Activated CD8-positive, alpha-beta memory T cell treated with anti-CD3 and anti-CD28 coated beads, Interleukin-2, amount 50 U/mL, for 24 hours (primary cell): ENCODE results near the gene KATNIP.

Experiments used
- DNase-seq: peaks from one replicate; pipeline ENCODE4 v3.0.0-alpha.2; 2020; ENCODE audit errors: extremely low read depth

KATNIP gene

DNA sequence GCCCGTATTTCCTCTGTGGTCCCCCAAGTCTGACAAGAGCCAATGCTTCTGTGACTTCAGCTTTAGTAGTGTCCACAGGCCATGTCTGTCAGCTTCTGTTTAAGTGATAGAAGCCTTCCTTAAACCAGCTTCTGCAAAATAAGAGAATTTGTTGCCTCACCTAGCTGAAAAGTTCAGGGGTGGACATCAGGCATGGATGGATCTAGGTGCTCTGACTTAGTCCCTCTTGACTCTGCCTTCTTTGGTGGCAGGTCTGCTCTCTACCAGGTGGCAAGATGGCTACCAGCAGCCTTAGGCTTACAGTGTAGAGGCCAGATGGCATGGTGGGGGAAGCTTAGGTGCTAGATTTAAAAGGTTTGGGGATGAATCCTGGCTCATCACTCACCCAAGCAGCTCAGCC, 33.7 kb downstream of the KATNIP start:
- DNase-seq: no peak

DNA sequence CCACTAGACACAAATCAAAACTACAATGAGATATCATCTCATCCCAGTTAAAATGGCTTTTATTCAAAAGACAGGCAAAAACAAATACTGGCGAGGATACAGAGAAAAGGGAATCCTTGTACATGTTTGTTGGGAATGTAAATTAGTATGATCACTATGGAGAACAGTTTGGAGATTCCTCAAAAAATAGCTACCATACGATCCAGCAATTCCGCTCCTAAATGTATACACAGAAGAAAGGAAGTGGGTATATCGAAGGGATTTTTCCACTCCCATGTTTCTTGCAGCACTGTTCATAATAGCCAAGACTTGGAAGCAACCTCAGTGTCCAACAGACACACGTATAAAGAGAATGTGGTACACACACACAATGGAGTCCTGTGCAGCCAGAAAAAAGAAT, 35.3 kb downstream of the KATNIP start:
- DNase-seq: no peak

DNA sequence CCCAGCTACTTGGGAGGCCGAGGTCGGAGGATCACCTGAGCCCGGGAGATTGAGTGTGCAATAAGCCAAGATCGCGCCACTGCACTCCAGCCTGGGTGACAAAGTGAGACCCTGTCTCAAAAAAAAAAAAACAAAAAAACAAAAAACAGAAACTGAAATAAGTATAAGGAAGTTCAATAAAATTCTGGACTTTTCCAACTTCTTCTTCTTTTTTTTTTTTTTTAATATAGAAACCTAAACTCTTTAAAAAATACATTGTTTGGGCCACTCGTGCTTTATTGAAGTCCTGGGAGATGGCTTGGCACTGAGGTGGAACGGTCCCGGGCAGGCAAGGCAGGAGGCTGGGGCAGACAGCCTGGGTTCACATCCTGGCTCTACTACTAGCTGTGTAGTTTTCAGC, 36.8 kb downstream of the KATNIP start:
- DNase-seq: no peak

DNA sequence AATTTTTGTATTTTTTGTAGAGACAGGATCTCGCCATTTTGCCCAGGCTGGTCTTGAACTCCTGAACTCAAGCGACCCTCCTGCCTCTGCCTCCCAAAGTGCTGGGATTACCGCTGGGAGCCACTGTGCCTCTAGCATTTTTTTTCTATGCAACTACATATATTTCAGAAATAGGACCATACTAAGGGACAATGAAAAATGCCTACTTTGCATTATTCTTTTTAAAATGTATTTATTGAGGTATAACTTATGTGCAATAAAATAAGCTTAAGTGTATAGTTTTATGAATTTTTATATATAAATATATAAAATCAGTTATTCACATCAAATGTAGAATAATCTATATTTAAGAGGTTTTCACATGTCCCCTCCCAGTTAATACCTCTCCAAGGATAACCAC, 38.1 kb downstream of the KATNIP start:
- no peak for DNase-seq

DNA sequence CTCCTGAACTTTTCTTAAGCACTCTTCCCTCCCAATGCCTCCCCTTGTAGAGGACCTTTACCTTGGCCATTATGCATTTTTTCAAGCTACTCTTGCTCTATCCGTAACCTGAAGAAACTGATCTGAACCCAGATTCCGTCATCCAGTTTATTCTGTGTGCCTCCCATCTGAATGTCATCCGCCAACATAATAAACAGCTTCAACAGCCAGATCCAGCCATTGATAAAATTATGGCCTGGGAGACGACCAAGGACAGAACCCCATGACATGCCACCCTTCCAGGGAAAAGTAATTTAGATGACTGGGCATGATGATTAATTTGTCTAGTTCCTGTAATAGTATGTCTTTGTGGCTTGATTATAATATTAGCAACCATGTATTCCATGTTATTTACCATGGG, 41.9 kb downstream of the KATNIP start:
- DNase-seq: no peak

DNA sequence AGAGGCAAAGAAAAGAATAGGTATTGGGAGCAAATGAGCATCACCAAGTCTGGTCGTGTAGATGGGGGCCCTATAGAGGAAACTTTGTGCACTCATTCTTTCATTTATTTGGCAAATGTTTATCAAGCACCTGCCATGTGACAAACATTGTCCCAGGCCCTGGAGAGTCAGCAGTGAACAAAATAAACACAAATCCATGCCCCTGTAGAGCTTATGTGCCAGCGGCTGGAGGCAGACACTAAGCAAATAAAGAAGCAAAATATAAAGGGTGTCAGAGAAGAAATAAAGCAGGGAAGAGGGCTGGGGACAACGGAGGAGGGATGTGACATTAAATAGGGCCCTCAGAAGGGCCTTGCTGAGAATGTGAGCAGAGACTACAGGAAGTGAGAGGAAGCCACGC, 45.5 kb downstream of the KATNIP start:
- no peak for DNase-seq

DNA sequence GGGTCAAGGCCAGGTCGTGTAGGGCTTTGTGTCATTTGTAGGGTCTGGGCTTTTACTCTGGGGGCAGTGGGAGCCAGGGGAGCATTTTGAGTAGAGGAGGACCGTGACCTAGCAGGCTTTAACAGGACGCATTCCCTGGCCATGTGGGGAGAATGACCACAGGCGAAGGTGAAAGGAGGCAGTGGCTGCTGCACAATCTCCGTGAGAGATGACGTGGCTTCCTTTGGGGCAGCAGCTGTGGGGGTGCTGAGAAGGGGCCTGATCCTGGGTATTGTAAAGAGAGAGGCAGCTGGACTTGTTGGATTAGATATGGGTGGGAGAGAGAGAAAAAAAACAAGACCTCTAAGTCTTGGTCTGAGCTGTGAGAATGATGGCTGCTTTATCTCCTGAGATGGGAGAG, 46.0 kb downstream of the KATNIP start:
- DNase-seq: no peak

DNA sequence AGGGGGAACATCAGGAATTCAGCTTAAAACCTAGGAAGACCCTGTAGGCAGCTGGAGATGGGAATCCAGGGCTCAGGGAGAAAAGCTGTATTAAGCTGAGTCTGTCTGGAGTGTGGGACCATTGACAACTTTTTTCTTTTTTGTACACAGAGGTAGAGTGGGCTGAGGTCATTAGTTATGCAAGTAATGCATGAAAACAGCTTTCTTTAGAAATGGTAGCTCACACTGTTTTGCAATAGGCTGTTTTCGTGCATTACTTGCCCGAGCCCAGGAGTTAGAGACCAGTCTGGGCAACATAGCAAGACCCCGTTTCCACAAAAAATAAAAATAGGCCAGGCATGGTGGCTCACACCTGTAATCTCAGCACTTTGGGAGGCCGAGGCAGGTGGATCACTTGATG, 46.5 kb downstream of the KATNIP start:
- no peak for DNase-seq

DNA sequence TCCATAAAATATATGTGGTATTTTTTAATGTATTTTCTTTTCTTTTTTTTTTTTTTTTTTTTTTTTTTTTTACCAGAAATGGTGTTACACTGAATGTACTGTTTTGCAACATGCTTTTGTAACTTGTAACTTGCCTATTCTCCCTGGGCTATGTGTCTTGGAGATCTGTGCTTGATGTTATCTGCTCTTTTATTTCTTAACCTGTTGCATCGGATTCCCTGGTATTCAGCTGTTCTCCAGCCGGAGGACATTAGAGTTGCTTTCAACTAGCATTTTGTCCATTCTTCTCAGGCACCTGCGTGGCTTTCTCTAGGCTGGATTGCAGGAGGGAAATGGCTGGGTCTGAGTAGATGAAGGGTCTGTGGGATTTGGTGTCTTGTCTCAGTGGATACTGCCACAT, 47.4 kb downstream of the KATNIP start:
- DNase-seq: no peak

DNA sequence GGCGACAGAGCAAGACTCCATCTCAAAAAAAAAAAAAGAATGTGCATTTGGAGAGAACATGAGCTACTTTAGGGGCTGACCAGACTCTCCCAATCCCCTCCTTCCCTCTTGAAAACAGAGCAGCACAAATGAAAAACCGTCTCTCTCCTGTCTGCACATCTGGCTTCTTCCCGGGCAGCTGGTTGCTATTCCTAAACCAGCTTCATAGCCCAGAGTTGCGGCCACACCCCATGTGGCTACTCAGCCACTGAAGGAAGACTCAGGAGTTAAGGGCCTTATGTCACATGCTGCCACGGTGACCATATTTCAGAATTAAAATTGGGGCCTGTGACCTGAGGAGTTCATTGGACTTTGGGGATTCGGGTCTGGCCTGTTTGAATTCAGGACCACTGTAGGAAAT, 48.3 kb downstream of the KATNIP start:
- no peak for DNase-seq

DNA sequence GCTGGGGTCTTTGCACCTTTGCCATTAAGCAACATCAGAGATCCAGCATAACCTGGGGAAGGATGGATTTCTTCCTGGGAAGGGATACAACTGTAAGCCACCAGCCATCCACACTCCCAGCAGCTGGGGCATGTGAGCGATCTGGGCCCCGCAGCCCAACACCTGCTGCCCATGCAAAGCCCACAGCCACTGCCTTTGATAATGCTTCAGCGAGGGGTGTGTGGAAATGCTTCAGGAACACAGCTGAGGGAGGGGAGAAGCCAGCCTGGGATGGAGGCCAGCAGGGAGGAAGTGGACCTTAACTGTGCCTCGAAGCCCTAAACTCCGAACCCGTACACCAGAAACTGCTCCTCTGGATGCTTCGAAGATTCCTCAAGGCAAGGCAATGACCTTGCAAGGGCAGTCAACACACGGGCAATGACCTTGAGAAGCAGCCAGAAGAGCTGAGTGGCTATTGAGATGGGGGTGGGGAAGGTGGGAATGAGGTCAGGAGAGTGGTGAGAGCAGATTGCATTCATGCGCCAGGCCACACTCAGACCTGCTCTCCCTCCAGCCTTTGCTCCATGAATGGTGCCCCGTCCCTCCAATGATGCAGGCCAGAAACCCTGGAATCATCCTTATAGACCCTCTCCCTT, 49.1 kb downstream of the KATNIP start:
- no peak for DNase-seq

DNA sequence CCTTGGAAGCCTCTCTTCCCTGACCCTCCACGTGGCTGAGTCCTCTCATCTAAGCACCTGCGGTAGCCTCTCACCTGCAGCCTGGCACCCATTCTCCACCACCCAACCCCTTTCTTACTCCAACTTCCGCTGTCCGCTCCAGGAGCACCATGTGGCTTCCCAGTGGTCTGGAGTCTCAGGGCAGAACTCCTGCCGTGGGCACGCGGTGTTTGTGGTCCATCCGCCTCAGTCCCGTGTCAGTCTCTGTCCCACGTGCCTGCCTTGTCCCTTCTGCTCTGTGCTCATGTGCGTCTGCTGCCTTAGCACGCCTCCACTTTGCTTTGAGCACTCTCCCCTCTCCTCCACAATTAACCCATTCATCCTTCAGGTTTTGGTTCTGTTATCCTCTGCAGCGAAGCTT, 49.7 kb downstream of the KATNIP start:
- DNase-seq: no peak
